Dedifferentiated amniotic fluid mesenchymal stem cell (primary cell): ENCODE measurements around the gene TLR2.

Experiments
- DNase-seq: peaks from one replicate; pipeline ENCODE4 v3.0.0-alpha.2; 2016; ENCODE audit errors: extremely low spot score

The TLR2 gene

DNA sequence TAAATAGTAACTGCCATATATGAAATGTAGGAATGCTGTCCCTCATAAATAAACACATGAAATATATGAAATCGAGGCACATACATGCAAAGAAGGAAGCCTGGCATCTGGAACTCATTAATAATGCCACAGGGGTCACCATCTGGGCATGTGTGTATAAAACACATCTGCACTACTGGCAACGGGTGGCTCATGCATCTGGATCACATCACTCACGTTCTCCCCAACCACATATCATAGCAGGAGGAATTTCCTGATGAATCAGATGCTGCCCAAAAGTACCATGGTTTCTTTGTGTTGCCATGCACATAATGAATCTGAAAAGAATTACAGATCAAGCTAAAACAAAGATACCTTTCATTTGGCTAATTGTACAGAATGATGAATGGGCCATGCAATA, 47.2 kb downstream of the TLR2 start:
- peak; percentile 90 for DNase-seq

DNA sequence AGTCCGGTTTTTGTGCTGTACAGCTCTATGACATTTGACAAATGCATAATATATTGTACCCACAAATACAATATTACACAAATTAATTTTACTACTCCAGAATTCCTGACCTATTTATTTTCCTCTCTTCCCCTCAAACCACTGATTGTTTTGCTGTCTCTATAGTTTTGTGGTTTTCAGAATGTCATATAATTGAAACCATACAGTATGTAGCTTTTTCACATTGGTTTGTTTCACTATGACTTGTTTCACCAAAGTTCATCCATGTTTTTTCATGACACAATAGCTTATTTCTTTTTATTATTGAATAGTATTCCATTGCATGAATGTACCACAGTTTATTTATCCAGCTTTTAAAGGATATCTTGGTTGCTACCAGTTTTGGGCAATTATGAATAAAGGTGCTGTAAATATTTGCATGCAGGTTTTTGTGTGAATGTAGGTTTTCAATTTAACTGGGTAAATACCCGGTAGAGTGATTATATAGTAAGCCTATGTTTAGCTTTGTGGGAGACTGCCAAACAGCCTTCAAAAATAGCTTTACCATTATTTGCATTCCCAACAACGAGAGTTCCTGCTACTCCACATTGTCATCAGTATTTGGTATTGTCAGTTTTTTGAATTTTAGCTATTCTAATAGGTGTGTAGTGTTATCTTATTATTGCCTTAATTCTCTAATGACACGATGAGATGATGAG, 49.8 kb downstream of the TLR2 start:
- DNase-seq = no peak

- no peak for DNase-seq
These were observed 51.9 kb downstream of the TLR2 start for GRCh38 chr4:153735906-153736461.

DNA sequence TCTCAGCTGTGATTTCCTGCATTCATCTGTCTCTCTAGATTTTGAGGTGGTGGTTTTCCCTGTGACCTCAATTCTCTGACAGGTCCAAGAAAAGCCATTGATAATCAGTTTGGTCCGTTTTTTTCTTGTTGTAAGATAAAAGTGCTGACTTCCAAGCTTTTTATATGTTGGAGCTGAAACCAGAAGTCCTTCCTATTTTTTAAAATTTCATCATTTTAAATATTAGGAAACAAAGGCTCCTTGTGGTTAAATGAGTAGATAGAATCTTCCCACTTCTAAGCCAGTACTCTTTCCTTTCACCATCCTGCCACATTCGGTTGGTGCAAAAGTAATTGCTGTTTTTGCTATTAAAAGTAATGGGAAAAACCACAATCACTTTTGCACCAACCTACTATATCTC, 57.5 kb downstream of the TLR2 start:
- DNase-seq = no peak

DNA sequence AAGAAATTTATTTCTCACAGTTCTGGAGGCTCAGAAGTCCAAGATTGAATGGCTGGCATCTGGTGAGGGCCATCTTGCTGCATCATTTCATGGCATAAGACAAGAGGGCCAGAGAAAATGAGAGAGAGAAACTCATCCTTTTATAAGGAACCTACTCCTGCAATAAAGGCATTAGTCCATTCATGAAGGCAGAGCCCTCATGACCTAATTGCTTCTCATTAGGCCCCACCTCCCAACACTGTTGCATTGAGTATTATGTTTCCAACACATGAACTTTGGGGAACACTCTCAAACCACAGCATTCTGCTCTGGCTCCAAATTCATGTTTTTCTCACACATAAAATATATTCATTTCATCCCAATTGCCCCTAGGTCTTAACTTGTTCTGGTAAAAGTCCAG, 61.6 kb downstream of the TLR2 start:
- no peak for DNase-seq

GRCh38 chr4:153747406-153747955, 63.4 kb downstream of the TLR2 start:
- no peak for DNase-seq

DNA sequence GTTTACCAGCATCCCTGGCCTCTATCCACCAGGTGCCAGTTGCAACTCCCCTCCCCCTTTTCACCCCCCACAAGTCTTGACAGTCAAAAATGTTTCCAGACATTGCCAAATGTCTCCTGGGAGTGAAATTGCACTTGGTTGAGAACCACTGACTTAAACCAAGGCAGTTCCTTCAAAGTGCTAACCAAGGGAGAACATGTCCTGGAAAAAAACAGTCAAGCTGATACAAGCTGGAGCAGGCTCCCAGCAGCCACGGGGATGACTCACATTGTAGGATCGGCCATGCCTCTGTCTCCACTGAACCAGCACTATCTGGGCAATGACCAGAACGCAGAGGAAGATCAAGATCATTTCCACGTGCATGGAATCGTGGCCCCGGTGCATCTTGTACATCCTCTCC, 64.3 kb downstream of the TLR2 start:
- DNase-seq = peak; percentile 71

- DNase-seq = peak; percentile 87
These were observed 66.2 kb downstream of the TLR2 start for GRCh38 chr4:153750197-153750817.

DNA sequence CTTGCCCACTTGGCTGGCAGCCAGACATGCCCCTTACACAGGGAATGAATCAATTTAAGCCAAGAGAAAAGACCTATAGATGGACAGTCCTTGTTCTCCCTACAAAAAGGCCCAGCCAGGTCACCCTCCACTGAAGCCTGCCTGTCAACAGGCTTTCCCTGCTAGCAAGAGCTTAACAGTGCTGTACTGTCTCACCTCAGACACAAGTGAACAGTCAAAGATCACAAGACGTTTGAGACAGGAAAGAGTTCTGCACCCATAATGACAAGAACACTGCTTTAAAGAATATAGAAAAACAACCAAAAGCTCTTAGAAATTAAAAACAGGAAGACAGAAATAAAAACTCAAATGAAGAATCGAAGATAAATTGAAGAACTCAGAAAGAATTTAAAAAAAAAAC, 71.1 kb downstream of the TLR2 start:
- DNase-seq = no peak
